Central memory CD8-positive, alpha-beta T cell (primary cell): Measurements from ENCODE around the gene TMEM62.
A peak's percentile ranks its signal among the peaks of the same experiment; 100 is the strongest.

ENCODE experiments used
- ATAC-seq: fragments of 150-1000 bp; cut with Tn5 transposase; replicated peaks from 2 replicates; pipeline ENCODE4 v1.10.0; 2022; ENCODE audit warnings: mild to moderate bottlenecking, moderate FRiP score, moderate number of reproducible peaks; ENCODE audit not compliant: poor library complexity, severe bottlenecking; ENCODE audit errors: extremely low read depth
- DNase-seq, 2 donors: peaks; one replicate each; pipeline ENCODE4 v3.0.0; 2021; ENCODE audit warnings: low spot score in 2 of 2
- H3K27ac Mint-ChIP-seq: one replicate; pipeline ENCODE4 v1.8.0; 2022; ENCODE audit warnings: low read depth, mild to moderate bottlenecking, moderate library complexity, mixed read lengths
- H3K27me3 Mint-ChIP-seq: one replicate; pipeline ENCODE4 v1.8.0; 2022; ENCODE audit warnings: mixed read lengths
- H3K36me3 Mint-ChIP-seq: one replicate; pipeline ENCODE4 v1.8.0; 2022; ENCODE audit warnings: mild to moderate bottlenecking, moderate library complexity, mixed read lengths; ENCODE audit not compliant: insufficient read depth
- H3K4me1 Mint-ChIP-seq: one replicate; pipeline ENCODE4 v1.8.0; 2022; ENCODE audit warnings: mixed read lengths
- H3K4me3 Mint-ChIP-seq: one replicate; pipeline ENCODE4 v1.8.0; 2022; ENCODE audit warnings: mild to moderate bottlenecking, moderate library complexity, mixed read lengths
- H3K9me3 Mint-ChIP-seq: one replicate; pipeline ENCODE4 v1.8.0; 2022; ENCODE audit warnings: mixed read lengths

The TMEM62 gene

DNA sequence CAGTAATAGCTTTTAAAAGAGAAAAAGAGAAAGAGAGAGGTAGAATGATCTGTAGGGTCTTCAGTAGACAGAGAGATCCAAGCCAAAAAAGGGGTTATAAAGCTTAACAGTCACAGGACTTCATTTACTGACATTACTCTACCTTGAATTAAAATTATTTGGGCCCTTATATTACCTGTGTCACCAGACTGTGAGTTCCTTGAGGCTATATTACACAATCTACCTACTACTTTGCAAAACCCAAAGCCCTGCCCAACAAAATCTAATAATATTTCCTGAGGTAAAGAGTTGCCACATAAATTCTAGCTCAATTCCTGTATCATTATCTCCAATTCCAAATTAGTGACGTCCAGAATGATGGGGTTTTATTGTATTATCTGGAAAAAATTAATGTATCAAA is 29.5 kb upstream of the TMEM62 start:
- Mint-ChIP-seq H3K36me3 (peaks cover 33% of the 10 kb centered on the region), H3K9me3 (no peaks in the 10 kb centered on the region), H3K4me3 (no peak overlapping the region), H3K4me1 (peaks cover 67% of the 10 kb centered on the region), H3K27me3 (no peaks in the 10 kb centered on the region), H3K27ac (peak overlapping the region; percentile 41)
- DNase-seq (no peak), ATAC-seq (no peak)

DNA sequence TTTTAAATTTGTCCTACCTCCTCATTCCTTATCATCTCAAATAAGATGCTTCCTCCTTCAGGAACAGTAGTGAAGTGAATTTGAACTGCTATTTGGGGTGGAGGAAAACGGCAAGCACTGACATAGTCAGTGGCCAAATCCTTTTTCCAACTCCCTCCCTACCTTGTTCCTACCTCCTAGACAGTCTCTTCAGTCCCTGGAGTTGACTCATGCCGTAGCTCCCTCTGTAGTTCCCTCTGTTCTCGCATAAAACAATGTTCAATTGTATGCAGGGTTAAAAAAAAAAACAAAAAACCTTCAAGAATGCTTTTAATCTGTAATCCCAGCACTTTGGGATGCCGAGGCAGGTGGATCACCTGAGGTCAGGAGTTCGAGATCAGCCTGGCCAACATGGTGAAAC is 29.0 kb upstream of the TMEM62 start:
- no peaks in the 10 kb centered on the region for H3K9me3 Mint-ChIP-seq
- no peak for ATAC-seq
- no peak for DNase-seq
- no peaks in the 10 kb centered on the region for H3K27me3 Mint-ChIP-seq
- H3K4me1 Mint-ChIP-seq: peaks cover 65% of the 10 kb centered on the region
- H3K27ac Mint-ChIP-seq: peak overlapping the region; percentile 41
- peaks cover 33% of the 10 kb centered on the region for H3K36me3 Mint-ChIP-seq
- H3K4me3 Mint-ChIP-seq: peak overlapping the region; percentile 86

DNA sequence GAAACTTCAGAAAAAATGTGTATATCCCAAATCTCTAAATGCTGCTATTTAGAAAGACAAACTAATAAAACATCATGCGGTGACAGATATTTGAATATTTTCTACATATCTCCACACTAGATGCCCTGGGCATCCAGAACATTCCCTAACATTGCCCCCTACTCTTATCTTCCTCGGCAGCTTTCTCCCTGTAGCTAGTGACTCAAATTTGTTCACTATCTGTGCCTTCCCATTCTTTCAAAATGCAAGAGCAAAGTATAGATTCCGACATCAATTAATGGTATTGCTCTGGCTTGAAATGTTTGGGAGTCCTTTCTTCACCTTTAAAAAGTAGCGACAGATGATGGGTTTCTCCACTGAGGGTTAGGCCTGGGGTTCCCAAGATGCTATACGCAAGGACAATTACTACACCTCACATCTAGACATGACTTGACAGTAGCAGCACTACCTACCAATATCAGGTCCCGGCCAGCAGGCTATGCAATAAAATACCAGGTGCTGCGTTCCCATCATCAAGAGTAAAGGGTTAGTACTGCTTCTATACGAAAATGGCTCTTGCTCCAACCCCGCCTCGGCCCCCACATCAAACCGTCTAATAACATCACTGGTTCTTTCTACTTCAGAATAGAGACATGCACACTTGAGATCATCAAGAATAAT is 28.2 kb upstream of the TMEM62 start:
- Mint-ChIP-seq H3K9me3 (no peaks in the 10 kb centered on the region), H3K27me3 (no peaks in the 10 kb centered on the region), H3K27ac (peak overlapping the region; percentile 98), H3K4me1 (peaks cover 57% of the 10 kb centered on the region), H3K4me3 (peak overlapping the region; percentile 86), H3K36me3 (peaks cover 28% of the 10 kb centered on the region)
- ATAC-seq: peak; percentile 52
- peak in 1 of 2 donors; percentile 16 for DNase-seq

DNA sequence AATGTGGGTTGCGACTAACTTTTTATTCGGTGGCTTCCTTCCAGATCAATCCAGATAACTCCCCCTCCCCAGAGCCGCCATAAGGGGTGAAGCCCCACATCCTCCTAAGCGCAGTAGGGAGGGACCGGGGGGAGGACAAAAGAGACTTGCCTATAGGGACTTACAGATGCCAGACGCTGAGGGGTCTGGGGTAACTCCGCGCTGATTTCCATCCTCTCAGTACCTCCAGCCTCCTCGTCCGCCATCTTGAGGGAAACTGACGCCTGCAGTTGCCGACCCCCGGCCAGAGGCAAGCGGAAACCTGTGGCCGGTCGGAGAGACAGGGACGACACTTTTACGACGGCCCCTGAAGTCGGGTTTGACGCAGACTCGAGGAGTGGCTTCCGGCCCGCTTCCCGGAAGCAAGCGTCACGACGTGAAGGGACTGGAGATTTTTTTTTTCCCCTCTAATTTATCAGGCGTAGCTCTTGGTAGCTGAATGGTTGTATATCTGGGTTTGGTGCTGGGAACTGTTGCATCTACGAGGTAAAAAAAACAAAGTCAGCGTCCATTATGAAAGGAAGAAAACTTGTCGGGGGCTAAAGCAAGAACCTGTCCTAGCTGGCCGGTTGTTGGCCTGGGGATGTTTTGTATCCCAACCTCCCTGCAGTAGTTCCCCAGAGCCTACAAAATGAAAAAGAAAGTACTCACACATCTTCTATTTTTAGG is 27.5 kb upstream of the TMEM62 start, which contains the start of gene UBR1:
Gene UBR1, minus strand, starts transcription at position 261 of the 708 bp plus-strand sequence. Its CDS starts 16 bp downstream, at position 245.
- peak; percentile 89 for ATAC-seq
- Mint-ChIP-seq H3K27me3 (no peaks in the 10 kb centered on the region), H3K27ac (peak within 1 kb of the TSS; percentile 98), H3K36me3 (peaks cover 24% of the 10 kb centered on the region), H3K9me3 (no peaks in the 10 kb centered on the region), H3K4me1 (peaks cover 50% of the 10 kb centered on the region), H3K4me3 (peak within 1 kb of the TSS; percentile 86)
- peak; percentile 73 to 81 for DNase-seq

DNA sequence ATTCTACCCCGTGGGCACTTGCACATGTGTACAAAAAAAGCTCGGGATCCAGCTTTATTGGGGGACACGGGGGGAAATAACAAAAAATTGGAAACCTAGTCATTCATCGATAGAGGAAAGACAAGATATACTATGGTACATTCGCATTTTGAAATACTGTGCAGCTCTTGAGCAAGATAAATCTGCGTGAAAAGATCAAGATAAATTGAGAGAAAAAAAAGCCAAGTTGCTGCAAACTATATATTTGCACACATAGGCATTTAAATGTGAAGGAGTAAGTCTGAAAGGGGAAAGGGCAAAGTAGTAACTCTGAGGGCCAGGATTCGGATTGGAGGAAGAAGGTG is 26.9 kb upstream of the TMEM62 start:
- H3K27ac Mint-ChIP-seq: peak overlapping the region; percentile 98
- no peak for ATAC-seq

DNA sequence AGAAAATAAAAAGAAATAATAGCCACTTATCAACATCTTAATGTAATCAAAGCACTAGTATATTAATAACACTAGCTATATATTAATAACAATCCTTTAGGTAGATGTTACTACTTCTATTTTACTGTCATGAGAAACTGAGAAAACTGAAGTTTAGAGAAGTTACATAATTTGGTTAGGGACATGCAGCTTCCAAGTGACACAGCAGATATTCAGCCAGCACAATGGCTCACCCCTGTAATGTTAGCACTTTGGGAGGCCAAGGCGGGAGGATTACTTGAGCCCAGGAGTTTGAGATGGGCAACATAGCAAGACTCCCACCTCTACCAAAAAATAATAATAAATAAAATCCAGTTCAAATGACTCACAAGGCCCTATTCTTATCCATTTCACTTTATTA is 25.6 kb upstream of the TMEM62 start:
- Mint-ChIP-seq H3K4me3 (no peak overlapping the region), H3K4me1 (peaks cover 35% of the 10 kb centered on the region), H3K27ac (no peak overlapping the region), H3K9me3 (no peaks in the 10 kb centered on the region), H3K27me3 (no peaks in the 10 kb centered on the region), H3K36me3 (peaks cover 11% of the 10 kb centered on the region)
- ATAC-seq (no peak), DNase-seq (no peak)

More for the DNA sequence above, 26.9 kb upstream of the TMEM62 start:
- no peak for DNase-seq
- H3K27me3 Mint-ChIP-seq: no peaks in the 10 kb centered on the region
- no peaks in the 10 kb centered on the region for H3K9me3 Mint-ChIP-seq
- peak overlapping the region; percentile 86 for H3K4me3 Mint-ChIP-seq
- H3K4me1 Mint-ChIP-seq: peaks cover 45% of the 10 kb centered on the region
- H3K36me3 Mint-ChIP-seq: peaks cover 20% of the 10 kb centered on the region

DNA sequence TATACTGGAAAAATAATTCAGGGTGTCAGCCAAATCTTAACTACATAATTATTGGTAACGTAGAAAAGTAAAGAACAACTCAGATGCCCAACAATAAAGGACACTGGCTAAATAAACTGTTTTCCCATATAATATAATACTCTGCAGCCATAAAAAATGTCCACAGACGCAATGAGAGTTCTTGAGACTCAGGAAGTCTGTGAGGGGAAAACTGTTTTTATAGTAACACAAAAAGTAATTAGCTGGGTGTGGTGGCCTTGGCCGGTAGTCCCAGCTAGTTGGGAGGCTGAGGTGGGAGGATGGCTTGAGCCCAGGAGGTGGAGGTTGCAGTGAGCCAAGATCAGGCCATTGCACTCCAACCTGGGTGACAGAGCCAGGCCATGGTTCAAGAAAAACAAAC is 22.0 kb upstream of the TMEM62 start:
- no peaks in the 10 kb centered on the region for H3K27me3 Mint-ChIP-seq
- H3K4me1 Mint-ChIP-seq: peaks cover 4% of the 10 kb centered on the region
- ATAC-seq (no peak), DNase-seq (no peak)
- H3K9me3 Mint-ChIP-seq: no peaks in the 10 kb centered on the region
- no peak overlapping the region for H3K27ac Mint-ChIP-seq
- no peak overlapping the region for H3K4me3 Mint-ChIP-seq
- no peaks in the 10 kb centered on the region for H3K36me3 Mint-ChIP-seq

DNA sequence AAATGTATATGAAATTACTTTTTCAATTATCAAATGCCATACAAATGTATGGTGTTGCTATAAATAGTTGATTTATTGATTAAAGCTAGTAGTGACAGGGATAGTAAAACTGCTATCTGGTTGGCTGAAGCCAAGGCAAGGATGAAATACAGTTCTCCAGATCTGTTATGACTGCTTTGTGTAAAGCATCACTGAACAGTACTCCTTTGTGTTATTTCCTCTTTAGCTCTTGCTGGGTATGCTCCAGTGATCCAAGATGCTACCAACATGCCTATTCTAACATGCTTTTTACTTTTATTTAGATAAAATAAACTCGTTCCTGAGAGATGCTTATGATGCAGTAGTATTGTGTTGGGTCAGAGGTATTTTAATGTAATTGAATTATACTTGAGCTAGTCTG is 15.1 kb upstream of the TMEM62 start:
- Mint-ChIP-seq H3K4me3 (no peak overlapping the region), H3K9me3 (no peaks in the 10 kb centered on the region), H3K4me1 (peaks cover 12% of the 10 kb centered on the region), H3K27ac (no peak overlapping the region), H3K27me3 (no peaks in the 10 kb centered on the region), H3K36me3 (peaks cover 2% of the 10 kb centered on the region)
- no peak for ATAC-seq
- DNase-seq: no peak

DNA sequence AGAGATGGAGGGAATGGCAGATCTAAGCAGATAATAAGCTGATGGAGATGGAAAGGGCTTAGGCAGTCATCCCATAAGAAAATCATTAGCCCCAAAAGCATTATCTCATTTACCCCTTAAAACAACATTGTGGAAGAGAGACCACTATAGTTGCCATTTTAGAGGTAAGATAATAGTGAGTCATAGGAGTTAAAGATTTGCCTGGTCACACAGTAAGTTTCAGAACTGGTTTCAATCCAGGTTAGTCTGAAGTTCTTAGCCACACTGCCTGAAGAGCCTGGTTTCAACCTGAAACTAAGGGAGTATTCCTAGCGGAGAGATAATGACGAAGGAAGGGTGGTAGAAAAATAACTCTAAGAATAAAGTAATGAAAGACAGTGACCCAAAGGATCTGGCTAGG is 14.6 kb upstream of the TMEM62 start:
- Mint-ChIP-seq H3K36me3 (peaks cover 2% of the 10 kb centered on the region), H3K27me3 (no peaks in the 10 kb centered on the region), H3K4me3 (no peak overlapping the region), H3K9me3 (no peaks in the 10 kb centered on the region), H3K4me1 (peaks cover 16% of the 10 kb centered on the region), H3K27ac (no peak overlapping the region)
- DNase-seq (no peak), ATAC-seq (no peak)

DNA sequence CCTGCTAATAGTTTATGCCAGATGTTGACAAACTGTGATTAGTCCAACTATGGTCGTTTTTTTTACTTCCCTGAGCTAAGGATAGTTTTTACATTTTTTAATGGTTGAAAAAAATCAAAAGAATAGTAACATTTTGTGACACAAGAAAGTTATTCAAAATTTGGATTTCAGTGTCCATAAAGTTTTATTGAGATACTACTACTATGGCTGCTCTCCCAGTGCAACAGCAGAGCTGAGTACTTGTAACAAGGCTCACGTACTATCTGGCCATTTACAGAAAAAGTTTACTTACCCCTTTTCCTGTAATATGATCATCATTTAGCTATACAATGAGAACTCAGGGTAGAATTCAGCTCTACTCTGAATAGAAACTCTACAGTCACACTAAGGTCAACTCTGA is 11.5 kb upstream of the TMEM62 start:
- Mint-ChIP-seq H3K4me1 (peaks cover 16% of the 10 kb centered on the region), H3K4me3 (peak overlapping the region; percentile 79), H3K27me3 (no peaks in the 10 kb centered on the region), H3K27ac (no peak overlapping the region), H3K36me3 (peaks cover 2% of the 10 kb centered on the region), H3K9me3 (no peaks in the 10 kb centered on the region)
- DNase-seq (no peak), ATAC-seq (no peak)

DNA sequence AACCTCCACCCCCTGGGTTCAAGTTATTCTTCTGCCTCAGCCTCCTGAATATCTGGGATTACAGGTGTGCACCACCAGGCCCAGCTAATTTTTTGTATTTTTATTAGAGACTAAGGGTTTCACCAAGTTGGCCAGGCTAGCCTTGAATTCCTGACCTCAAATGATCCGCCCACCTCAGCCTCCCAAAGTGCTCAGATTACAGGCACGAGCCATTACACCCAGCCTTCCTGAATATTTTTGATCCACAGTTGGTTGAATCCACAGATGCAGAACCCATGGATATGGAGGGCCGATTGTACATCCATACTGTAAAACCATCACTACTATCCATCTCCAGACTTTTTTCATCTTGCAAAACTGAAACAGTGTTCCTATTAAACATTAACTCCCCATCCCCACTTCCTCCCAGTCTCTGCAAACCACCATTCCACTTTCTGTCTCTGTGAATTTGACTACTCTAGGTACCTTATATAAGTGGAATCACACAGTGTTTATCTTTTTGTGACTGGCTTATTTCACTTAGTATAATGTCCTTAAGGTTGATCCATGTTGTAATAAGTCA is 8.2 kb upstream of the TMEM62 start:
- H3K4me1 Mint-ChIP-seq: peaks cover 16% of the 10 kb centered on the region
- ATAC-seq (no peak), DNase-seq (no peak)
- no peak overlapping the region for H3K27ac Mint-ChIP-seq
- peaks cover 19% of the 10 kb centered on the region for H3K27me3 Mint-ChIP-seq
- no peak overlapping the region for H3K4me3 Mint-ChIP-seq
- no peaks in the 10 kb centered on the region for H3K9me3 Mint-ChIP-seq
- H3K36me3 Mint-ChIP-seq: peaks cover 2% of the 10 kb centered on the region

DNA sequence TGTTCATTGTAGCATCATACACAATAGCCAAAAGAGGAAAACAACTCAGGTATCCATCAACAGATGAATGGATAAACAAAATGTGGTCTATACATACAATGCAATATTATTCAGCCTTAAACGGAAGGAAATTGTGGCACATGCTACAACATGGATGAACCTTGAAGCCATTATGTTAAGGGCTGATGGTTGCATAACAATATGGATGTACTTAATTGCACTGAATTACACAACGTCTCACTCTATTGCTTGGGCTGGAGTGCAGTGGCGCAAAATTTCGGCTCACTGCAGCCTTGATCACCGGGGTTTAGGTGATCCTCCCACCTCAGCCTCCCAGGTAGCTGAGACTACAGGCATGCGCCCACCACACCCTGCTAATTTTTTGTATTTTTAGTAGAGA is 7.0 kb upstream of the TMEM62 start:
- Mint-ChIP-seq H3K27me3 (peaks cover 19% of the 10 kb centered on the region), H3K9me3 (no peaks in the 10 kb centered on the region), H3K36me3 (peaks cover 2% of the 10 kb centered on the region), H3K4me1 (peaks cover 16% of the 10 kb centered on the region), H3K4me3 (no peak overlapping the region), H3K27ac (no peak overlapping the region)
- no peak for DNase-seq
- ATAC-seq: no peak

DNA sequence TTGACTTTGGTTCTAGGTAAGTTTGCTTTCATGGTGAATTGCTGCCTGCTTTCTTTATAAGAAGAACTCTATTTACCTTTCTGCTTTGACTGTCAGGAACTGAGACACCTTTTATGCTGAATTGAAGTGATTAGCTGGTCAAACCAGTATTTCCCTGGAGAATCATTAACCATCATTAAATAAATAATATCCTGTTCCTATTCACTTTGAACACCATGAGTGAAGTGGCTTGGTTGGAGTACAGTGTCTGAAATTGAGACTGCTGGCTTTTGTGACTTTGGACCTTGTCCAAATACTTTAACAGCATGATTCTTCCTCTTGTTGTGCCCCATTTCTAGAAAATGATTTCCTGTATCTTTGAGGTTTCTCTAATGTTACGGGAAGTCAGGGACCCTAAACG is 5.6 kb upstream of the TMEM62 start:
- Mint-ChIP-seq H3K4me3 (no peak overlapping the region), H3K27me3 (peaks cover 19% of the 10 kb centered on the region), H3K36me3 (peaks cover under 1% of the 10 kb centered on the region), H3K9me3 (no peaks in the 10 kb centered on the region), H3K27ac (no peak overlapping the region), H3K4me1 (peaks cover 9% of the 10 kb centered on the region)
- DNase-seq: no peak
- no peak for ATAC-seq
